ENCODE measurements around the gene ZDHHC24. TPM values are rescaled to one million over a fixed set of nuclear protein-coding genes. Genes with fewer than 3 reads are reported as not detected.

The ZDHHC24 gene
- total and polyA plus RNA-seq, 5 donors: 6.3 to 7.8 (median 7.3) TPM

GRCh38 chr11:66566221-66566620, 20.4 kb upstream of the ZDHHC24 start:
- DNase-seq: peak in 1 of 3 donors; percentile 16
- intact Hi-C loops (cut with DNase I): no loop called here
- no peak overlapping the region for H3K4me3 ChIP-seq (ENCODE audit: low read length)
- ATAC-seq: no peak
- no peak overlapping the region for H3K27ac ChIP-seq (ENCODE audit: low read length)
- no peaks in the 10 kb centered on the region for H3K27me3 ChIP-seq (ENCODE audit: control insufficient read depth, insufficient read depth)
- WGBS: 93% methylated on average over 8 of the region's 8 CpGs
- no peaks in the 10 kb centered on the region for H3K4me1 ChIP-seq (ENCODE audit: control insufficient read depth, insufficient read depth, low read length)
- no peaks in the 10 kb centered on the region for H3K9me3 ChIP-seq (ENCODE audit: control insufficient read depth, low read length)

DNA sequence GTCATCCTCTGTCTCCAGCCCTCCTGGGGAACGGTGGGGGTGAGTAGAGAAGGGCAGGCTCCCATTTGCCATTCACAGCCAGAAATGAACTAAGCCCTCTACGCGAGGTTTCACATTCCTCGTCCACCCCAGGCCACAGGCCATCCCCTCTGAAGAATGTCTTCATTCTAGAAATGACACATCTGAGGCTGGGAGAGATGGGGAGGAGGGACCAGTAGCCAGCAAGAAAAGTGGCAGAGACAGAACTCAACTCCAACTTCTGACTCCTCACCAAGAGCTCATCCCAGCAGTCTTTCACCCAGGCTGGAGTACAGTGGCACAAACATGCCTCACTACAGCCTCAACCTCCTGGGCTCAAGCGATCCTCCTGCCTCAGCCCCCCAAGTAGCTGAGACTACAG, 19.1 kb upstream of the ZDHHC24 start:
- intact Hi-C loops (cut with DNase I): no loop called here
- ATAC-seq (no peak), DNase-seq (no peak)
- WGBS: 88% methylated on average over 5 of the region's 5 CpGs
- no peaks in the 10 kb centered on the region for H3K9me3 ChIP-seq (ENCODE audit: control insufficient read depth, low read length)
- no peak overlapping the region for H3K4me3 ChIP-seq (ENCODE audit: low read length)
- H3K4me1 ChIP-seq (ENCODE audit: control insufficient read depth, insufficient read depth, low read length): no peaks in the 10 kb centered on the region
- H3K27me3 ChIP-seq (ENCODE audit: control insufficient read depth, insufficient read depth): no peaks in the 10 kb centered on the region
- no peak overlapping the region for H3K27ac ChIP-seq (ENCODE audit: low read length)

GRCh38 chr11:66564538-66564937, 18.7 kb upstream of the ZDHHC24 start:
- Histone ChIP-seq H3K4me3 (ENCODE audit: low read length) (no peak overlapping the region), H3K27ac (ENCODE audit: low read length) (no peak overlapping the region), H3K4me1 (ENCODE audit: control insufficient read depth, insufficient read depth, low read length) (no peaks in the 10 kb centered on the region), H3K27me3 (ENCODE audit: control insufficient read depth, insufficient read depth) (no peaks in the 10 kb centered on the region), H3K9me3 (ENCODE audit: control insufficient read depth, low read length) (no peaks in the 10 kb centered on the region)
- intact Hi-C loops (cut with DNase I): no loop called here
- WGBS: 88% methylated on average over 14 of the region's 14 CpGs
- DNase-seq: no peak
- no peak for ATAC-seq

- intact Hi-C loops (cut with DNase I): no loop called here
- no peak overlapping the region for H3K4me3 ChIP-seq (ENCODE audit: low read length)
- ATAC-seq (no peak), DNase-seq (no peak)
- WGBS: 91% methylated on average over 10 of the region's 10 CpGs
- H3K4me1 ChIP-seq (ENCODE audit: control insufficient read depth, insufficient read depth, low read length): peaks cover 3% of the 10 kb centered on the region
- H3K27me3 ChIP-seq (ENCODE audit: control insufficient read depth, insufficient read depth): no peaks in the 10 kb centered on the region
- H3K27ac ChIP-seq (ENCODE audit: low read length): no peak overlapping the region
- no peaks in the 10 kb centered on the region for H3K9me3 ChIP-seq (ENCODE audit: control insufficient read depth, low read length)
These were observed 18.0 kb upstream of the ZDHHC24 start for GRCh38 chr11:66563832-66564231.

GRCh38 chr11:66562907-66563583, 17.2 kb upstream of the ZDHHC24 start:
- 91% methylated on average over 20 of the region's 20 CpGs for WGBS
- H3K27ac ChIP-seq (ENCODE audit: low read length): no peak overlapping the region
- DNase-seq (no peak), ATAC-seq (no peak)
- no peak overlapping the region for H3K4me3 ChIP-seq (ENCODE audit: low read length)
- no peaks in the 10 kb centered on the region for H3K27me3 ChIP-seq (ENCODE audit: control insufficient read depth, insufficient read depth)
- intact Hi-C loops (cut with DNase I): no loop called here
- H3K9me3 ChIP-seq (ENCODE audit: control insufficient read depth, low read length): no peaks in the 10 kb centered on the region
- peaks cover 3% of the 10 kb centered on the region for H3K4me1 ChIP-seq (ENCODE audit: control insufficient read depth, insufficient read depth, low read length)

GRCh38 chr11:66562275-66562674, 16.4 kb upstream of the ZDHHC24 start:
- intact Hi-C loops (cut with DNase I): no loop called here
- Histone ChIP-seq H3K9me3 (ENCODE audit: control insufficient read depth, low read length) (no peaks in the 10 kb centered on the region), H3K27me3 (ENCODE audit: control insufficient read depth, insufficient read depth) (no peaks in the 10 kb centered on the region), H3K27ac (ENCODE audit: low read length) (no peak overlapping the region), H3K4me1 (ENCODE audit: control insufficient read depth, insufficient read depth, low read length) (peaks cover 3% of the 10 kb centered on the region), H3K4me3 (ENCODE audit: low read length) (no peak overlapping the region)
- ATAC-seq (no peak), DNase-seq (no peak)
- WGBS: 77% methylated on average over 2 of the region's 2 CpGs

DNA sequence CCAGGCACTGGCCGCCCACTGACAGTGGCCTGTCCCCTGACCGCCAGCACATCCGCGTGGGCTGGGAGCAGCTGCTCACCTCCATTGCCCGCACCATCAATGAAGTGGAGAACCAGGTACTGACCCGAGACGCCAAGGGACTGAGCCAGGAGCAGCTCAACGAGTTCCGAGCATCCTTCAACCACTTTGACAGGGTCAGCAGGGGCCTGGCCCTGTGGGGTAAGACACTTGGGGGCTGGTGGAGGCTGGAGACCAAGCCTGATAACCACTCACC, 16.1 kb upstream of the ZDHHC24 start:
- H3K4me1 ChIP-seq (ENCODE audit: control insufficient read depth, insufficient read depth, low read length): peaks cover 3% of the 10 kb centered on the region
- DNase-seq (no peak), ATAC-seq (no peak)
- H3K27me3 ChIP-seq (ENCODE audit: control insufficient read depth, insufficient read depth): no peaks in the 10 kb centered on the region
- intact Hi-C loops (cut with DNase I): no loop called here
- no peaks in the 10 kb centered on the region for H3K9me3 ChIP-seq (ENCODE audit: control insufficient read depth, low read length)
- H3K27ac ChIP-seq (ENCODE audit: low read length): no peak overlapping the region
- WGBS: 93% methylated on average over 9 of the region's 9 CpGs
- no peak overlapping the region for H3K4me3 ChIP-seq (ENCODE audit: low read length)

DNA sequence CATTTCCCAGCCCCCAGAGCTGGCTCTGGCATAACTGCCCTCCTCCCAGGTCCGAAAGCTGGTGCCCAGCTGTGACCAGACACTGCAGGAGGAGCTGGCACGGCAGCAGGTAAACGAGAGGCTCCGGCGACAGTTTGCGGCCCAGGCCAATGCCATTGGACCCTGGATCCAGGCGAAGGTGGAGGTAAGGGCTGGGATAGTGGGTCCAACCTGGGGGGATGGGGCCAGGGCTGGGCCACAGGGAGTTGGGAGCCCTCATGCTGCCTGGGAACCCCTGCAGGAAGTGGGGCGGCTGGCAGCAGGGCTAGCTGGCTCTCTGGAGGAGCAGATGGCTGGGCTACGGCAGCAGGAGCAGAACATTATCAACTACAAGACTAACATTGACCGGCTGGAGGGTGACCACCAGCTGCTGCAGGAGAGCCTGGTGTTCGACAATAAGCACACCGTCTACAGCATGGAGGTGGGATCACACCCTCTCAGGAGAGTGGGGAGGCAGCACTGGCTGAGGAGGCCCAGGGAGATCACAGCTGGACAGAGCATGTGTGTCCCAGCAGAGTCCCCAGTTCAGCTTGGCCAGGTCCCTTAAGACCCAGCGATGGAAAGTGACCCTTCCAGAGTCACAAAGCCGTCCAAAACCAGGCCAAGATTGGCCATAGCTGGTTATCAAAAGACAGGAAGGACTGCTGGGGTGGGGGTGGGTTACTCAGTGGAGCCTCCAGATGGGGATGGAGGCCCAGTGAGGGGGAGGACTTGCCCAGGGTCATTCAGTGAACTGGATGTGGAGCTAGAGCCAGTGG, 15.5 kb upstream of the ZDHHC24 start:
- H3K4me1 ChIP-seq (ENCODE audit: control insufficient read depth, insufficient read depth, low read length): peaks cover 3% of the 10 kb centered on the region
- no peak for DNase-seq
- H3K4me3 ChIP-seq (ENCODE audit: low read length): no peak overlapping the region
- no peaks in the 10 kb centered on the region for H3K9me3 ChIP-seq (ENCODE audit: control insufficient read depth, low read length)
- ATAC-seq: no peak
- no peak overlapping the region for H3K27ac ChIP-seq (ENCODE audit: low read length)
- intact Hi-C loops (cut with DNase I): no loop called here
- H3K27me3 ChIP-seq (ENCODE audit: control insufficient read depth, insufficient read depth): no peaks in the 10 kb centered on the region
- 77% methylated on average over 14 of the region's 14 CpGs for WGBS

- intact Hi-C loops (cut with DNase I): no loop called here
- Histone ChIP-seq H3K4me1 (ENCODE audit: control insufficient read depth, insufficient read depth, low read length) (peaks cover 3% of the 10 kb centered on the region), H3K27ac (ENCODE audit: low read length) (no peak overlapping the region), H3K9me3 (ENCODE audit: control insufficient read depth, low read length) (no peaks in the 10 kb centered on the region), H3K27me3 (ENCODE audit: control insufficient read depth, insufficient read depth) (no peaks in the 10 kb centered on the region), H3K4me3 (ENCODE audit: low read length) (no peak overlapping the region)
- WGBS: 78% methylated on average over 27 of the region's 27 CpGs
- DNase-seq (peak in 1 of 3 donors; percentile 30), ATAC-seq (no peak)
These were observed 14.2 kb upstream of the ZDHHC24 start for GRCh38 chr11:66559866-66560676.

DNA sequence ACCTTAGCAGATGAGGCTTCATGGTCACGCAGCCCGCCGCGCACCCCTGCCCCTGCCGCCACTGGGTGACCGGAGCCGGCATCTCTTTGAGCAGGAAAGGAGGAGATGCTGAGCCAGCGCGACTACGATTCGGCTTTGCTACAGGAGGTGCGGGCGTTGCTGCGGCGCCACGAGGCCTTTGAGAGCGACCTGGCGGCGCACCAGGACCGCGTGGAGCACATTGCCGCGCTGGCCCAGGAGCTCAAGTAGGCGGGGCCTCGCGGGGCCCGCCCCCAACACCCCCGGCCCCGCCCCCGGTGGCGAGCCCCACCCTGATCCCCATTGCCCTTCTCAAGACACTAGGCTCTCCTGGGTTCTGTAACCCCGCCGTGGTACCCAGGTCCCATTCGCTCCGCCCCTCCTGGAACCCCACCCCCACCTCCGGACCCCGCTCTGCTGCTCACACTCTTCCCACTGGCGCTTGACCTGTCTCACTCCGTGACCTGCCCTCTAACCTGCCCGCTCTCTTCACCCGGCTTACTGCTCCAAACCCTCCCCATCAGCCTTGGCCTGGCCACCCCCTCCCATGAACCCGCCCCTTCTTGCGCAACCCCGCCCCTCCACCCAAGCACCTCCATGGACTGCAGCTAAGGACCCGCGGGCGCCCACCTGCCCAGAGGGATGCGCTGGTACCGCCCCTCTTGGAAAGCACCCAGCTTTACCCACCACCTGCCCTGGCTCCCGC, 13.5 kb upstream of the ZDHHC24 start:
- 9% methylated on average over 50 of the region's 50 CpGs for WGBS
- Histone ChIP-seq H3K27me3 (ENCODE audit: control insufficient read depth, insufficient read depth) (no peaks in the 10 kb centered on the region), H3K9me3 (ENCODE audit: control insufficient read depth, low read length) (no peaks in the 10 kb centered on the region), H3K4me3 (ENCODE audit: low read length) (no peak overlapping the region), H3K27ac (ENCODE audit: low read length) (no peak overlapping the region), H3K4me1 (ENCODE audit: control insufficient read depth, insufficient read depth, low read length) (peaks cover 3% of the 10 kb centered on the region)
- DNase-seq (peak; percentile 59 to 84 (median 80)), ATAC-seq (peak; percentile 45 to 62)
- intact Hi-C loops (cut with DNase I): no loop called here
